Tibial artery (tissue), 4 donors: Measurements from ENCODE around the gene KIF21A.

Experiments used
- DNase-seq, 2 donors: peaks; one replicate each; pipeline ENCODE4 v3.0.0-alpha.2; 2019
- H3K27ac ChIP-seq, 2 donors: fragments of 200-600 bp; sonication (generic) in 1 of 2; 1 replicate in 1 of 2; 2 replicates in 1 of 2; pipeline ENCODE4 v1.5.1; 2018 to 2019; ENCODE audit warnings: mild to moderate bottlenecking in 1 of 2
- H3K27me3 ChIP-seq, 2 donors: fragments of 200-600 bp; sonication (generic) in 1 of 2; one replicate each; pipeline versions ENCODE4 v1.5.1 to v1.6.0; 2016 to 2019
- H3K36me3 ChIP-seq, 3 donors: fragments of 200-600 bp; sonication (generic) in 2 of 3; one replicate each; pipeline ENCODE4 v1.5.1; 2016 to 2019; ENCODE audit warnings: mild to moderate bottlenecking in 2 of 3
- H3K4me1 ChIP-seq, 4 donors: fragments of 200-600 bp; sonication (generic) in 2 of 4; 1 replicate in 3 of 4; 2 replicates in 1 of 4; pipeline ENCODE4 v1.5.1; 2016 to 2019
- H3K4me3 ChIP-seq, 2 donors: fragments of 200-600 bp; sonication (generic) in 1 of 2; 1 replicate in 1 of 2; 2 replicates in 1 of 2; pipeline ENCODE4 v1.5.1; 2018 to 2019; ENCODE audit warnings: mild to moderate bottlenecking in 2 of 2
- H3K9me3 ChIP-seq, 3 donors: fragments of 200-600 bp; sonication (generic) in 1 of 3; one replicate each; pipeline ENCODE4 v1.5.1; 2016 to 2019
- intact Hi-C: fragments of 100-400 bp; cut with DNase I; formaldehyde crosslinking; loops from one replicate; pipeline ENCODE4 v1.15.0; 2023; ENCODE audit warnings: low total_unique reads
- TF ChIP-seq, protein P1 (sequence below), 2 experiments: fragments of 200-600 bp in 1 of 2; fragments of 450-650 bp in 1 of 2; IDR thresholded peaks; one replicate each; pipeline ENCODE4 v1.5.1; 2017 to 2019; ENCODE audit warnings: antibody characterized with exemption in 2 of 2, mild to moderate bottlenecking in 1 of 2, moderate library complexity in 1 of 2

Gene KIF21A

DNA sequence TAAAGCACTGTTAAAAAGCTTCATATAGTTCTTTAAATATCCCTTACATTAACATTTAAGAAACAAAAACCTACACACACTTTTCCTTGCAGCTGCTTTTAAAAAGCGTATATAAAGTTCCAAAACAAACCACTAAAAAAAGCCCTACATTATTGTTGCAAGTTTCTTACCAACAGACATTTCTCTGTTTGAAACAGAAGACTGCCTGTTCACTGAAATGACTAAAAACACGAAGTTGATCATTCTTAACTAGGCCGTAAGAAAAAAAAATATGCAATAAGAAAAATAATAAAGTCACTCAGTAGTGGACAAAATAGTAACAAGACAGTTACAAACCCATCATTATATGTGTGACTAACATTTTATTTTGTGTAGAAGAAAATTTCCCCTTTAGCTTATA, 37.3 kb downstream of the KIF21A start:
- Histone ChIP-seq H3K9me3 (no peaks in the 10 kb centered on the region), H3K4me1 (no peaks in the 10 kb centered on the region), H3K36me3 (no peaks in the 10 kb centered on the region), H3K27ac (no peak overlapping the region), H3K4me3 (no peak overlapping the region), H3K27me3 (no peaks in the 10 kb centered on the region)
- no peak for DNase-seq
- intact Hi-C loops, result no loop called here
- TF ChIP-seq, protein P1, sequence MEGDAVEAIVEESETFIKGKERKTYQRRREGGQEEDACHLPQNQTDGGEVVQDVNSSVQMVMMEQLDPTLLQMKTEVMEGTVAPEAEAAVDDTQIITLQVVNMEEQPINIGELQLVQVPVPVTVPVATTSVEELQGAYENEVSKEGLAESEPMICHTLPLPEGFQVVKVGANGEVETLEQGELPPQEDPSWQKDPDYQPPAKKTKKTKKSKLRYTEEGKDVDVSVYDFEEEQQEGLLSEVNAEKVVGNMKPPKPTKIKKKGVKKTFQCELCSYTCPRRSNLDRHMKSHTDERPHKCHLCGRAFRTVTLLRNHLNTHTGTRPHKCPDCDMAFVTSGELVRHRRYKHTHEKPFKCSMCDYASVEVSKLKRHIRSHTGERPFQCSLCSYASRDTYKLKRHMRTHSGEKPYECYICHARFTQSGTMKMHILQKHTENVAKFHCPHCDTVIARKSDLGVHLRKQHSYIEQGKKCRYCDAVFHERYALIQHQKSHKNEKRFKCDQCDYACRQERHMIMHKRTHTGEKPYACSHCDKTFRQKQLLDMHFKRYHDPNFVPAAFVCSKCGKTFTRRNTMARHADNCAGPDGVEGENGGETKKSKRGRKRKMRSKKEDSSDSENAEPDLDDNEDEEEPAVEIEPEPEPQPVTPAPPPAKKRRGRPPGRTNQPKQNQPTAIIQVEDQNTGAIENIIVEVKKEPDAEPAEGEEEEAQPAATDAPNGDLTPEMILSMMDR (IDR thresholded peaks at IDR 0.05), result no peak

DNA sequence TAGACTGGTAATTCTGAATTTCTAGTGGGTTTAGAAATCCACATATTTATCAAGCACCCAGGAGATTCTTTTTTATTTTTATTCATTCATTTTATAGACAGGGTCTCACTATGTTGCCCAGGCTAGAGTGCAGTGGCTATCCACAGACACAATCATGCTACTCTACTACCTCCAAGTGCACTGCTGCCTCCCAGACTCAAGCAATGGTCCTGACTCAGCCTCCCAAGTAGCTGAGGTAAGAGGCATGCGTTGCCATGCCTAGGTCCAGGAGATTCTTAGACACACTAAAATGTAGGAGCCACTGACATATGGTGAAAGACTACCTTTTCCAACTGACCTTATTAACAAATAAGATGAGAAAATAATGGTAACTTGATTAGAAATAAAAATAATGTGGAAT, 38.9 kb downstream of the KIF21A start:
- no peaks in the 10 kb centered on the region for H3K27me3 ChIP-seq
- no peak overlapping the region for H3K27ac ChIP-seq
- H3K9me3 ChIP-seq, result no peaks in the 10 kb centered on the region
- no peaks in the 10 kb centered on the region for H3K36me3 ChIP-seq
- TF ChIP-seq, protein P1 (IDR thresholded peaks at IDR 0.05), result no peak
- H3K4me1 ChIP-seq, result no peaks in the 10 kb centered on the region
- H3K4me3 ChIP-seq, result no peak overlapping the region
- no peak for DNase-seq
- intact Hi-C loops, result no loop called here

DNA sequence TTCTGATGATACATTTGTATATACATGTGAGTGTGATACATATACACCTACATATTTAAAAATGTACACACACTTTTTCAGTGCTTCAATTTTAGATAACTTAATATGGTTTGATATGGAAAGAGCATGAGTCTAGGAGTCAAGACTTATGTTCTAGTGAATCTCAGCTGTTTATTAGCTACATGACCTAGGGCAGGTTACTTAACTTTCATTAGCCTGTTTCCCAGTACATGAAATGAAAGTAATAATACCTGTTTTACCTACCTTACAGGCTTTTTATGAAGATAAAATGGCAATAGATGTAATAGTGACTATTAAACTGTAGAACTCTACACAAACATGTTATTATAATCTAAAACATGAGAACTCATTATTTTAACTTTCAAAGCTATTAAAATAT, 39.5 kb downstream of the KIF21A start:
- intact Hi-C loops, result no loop called here
- Histone ChIP-seq H3K4me1 (no peaks in the 10 kb centered on the region), H3K36me3 (no peaks in the 10 kb centered on the region), H3K9me3 (no peaks in the 10 kb centered on the region), H3K4me3 (no peak overlapping the region), H3K27me3 (no peaks in the 10 kb centered on the region), H3K27ac (no peak overlapping the region)
- no peak for DNase-seq
- TF ChIP-seq, protein P1 (IDR thresholded peaks at IDR 0.05), result no peak

DNA sequence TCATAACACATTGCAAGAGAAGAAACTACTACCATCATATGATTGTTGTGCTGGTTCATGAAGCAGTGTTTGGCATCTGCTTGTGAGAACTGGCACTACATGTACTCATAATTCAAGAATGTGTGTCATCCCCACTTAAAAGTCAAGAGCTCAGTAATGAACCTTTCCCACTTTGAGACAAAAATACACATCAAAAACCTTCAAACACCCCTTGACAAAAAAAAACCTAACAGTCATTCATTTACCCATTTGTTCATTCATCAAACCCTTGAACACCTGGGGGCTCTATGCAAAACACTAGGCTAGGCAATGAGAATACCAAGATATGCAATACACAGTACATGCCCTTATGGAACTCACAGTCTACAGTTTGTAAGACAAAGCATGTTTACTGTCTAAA, 40.0 kb downstream of the KIF21A start:
- intact Hi-C loops, result no loop called here
- Histone ChIP-seq H3K27me3 (no peaks in the 10 kb centered on the region), H3K4me3 (no peak overlapping the region), H3K27ac (no peak overlapping the region), H3K36me3 (no peaks in the 10 kb centered on the region), H3K4me1 (no peaks in the 10 kb centered on the region), H3K9me3 (no peaks in the 10 kb centered on the region)
- DNase-seq, result no peak
- TF ChIP-seq, protein P1 (IDR thresholded peaks at IDR 0.05), result no peak

DNA sequence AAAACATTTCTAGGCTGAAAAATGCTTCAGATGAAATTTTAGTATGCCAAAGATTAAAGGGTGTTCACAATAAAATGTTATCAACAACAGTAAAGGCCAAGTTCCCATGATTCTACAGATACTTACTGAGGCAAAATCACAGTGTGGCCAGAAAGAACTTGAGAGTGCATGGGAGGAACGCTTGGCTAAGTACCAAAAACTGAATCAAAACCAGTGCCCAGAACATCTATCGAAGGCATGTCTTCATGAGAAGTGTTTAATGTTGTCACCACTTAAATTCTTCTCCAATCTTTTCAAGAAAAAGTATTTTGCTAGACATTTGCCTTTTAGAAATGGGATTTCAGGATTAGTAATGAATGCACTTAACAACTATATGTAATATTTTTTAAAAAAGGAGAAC, 41.5 kb downstream of the KIF21A start:
- DNase-seq, result no peak
- no peak overlapping the region for H3K27ac ChIP-seq
- intact Hi-C loops, result no loop called here

DNA sequence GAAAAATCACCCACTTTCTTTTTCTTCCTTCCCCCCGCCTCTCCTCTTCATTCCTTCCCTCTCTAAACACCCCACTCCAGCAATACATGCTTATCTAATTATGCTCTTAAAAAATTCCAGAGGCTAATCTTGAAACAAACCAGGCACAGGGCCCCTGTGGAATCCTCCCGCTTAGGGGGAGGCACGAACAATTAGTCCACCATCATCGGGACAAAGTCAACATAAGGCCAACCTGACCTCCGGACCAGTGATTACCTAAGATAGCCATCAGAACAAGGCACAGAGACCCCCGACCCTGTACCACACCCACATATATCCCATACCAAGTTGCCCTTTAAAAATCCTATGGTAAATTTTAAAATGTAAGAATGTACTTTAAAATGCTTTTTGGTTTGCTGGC, 47.1 kb downstream of the KIF21A start:
- no peak for DNase-seq
- TF ChIP-seq, protein P1 (IDR thresholded peaks at IDR 0.05), result no peak
- Histone ChIP-seq H3K4me1 (no peaks in the 10 kb centered on the region), H3K9me3 (no peaks in the 10 kb centered on the region), H3K27ac (no peak overlapping the region), H3K27me3 (no peaks in the 10 kb centered on the region), H3K36me3 (no peaks in the 10 kb centered on the region), H3K4me3 (no peak overlapping the region)
- intact Hi-C loops, result no loop called here

More for the DNA sequence above, 41.5 kb downstream of the KIF21A start:
- no peaks in the 10 kb centered on the region for H3K36me3 ChIP-seq
- H3K4me1 ChIP-seq, result no peaks in the 10 kb centered on the region
- no peak overlapping the region for H3K4me3 ChIP-seq
- H3K27me3 ChIP-seq, result no peaks in the 10 kb centered on the region
- TF ChIP-seq, protein P1 (IDR thresholded peaks at IDR 0.05), result no peak
- no peaks in the 10 kb centered on the region for H3K9me3 ChIP-seq
